ENCODE data around the gene XRCC1.
"Not testable (repeated sequence)": the region's sequence is repeated elsewhere in the genome, so short reads cannot be mapped to it uniquely, and the experiment has no call there.

XRCC1 gene

GRCh38 chr19:43532962-43533545 is 42.3 kb downstream of the XRCC1 start, which contains the start of gene ZNF575:
Gene ZNF575 (plus strand): TSS chr19:43533188. CDS start chr19:43534423, 1,235 bp downstream.
- in situ Hi-C loops (cut with HindIII; ENCODE audit: low pct_ligation_motif_present, low pct_unique_long_range_greater_than_20kb, low sequenced_read_pairs): no loop called here
- peak; percentile 91 for DNase-seq

DNA sequence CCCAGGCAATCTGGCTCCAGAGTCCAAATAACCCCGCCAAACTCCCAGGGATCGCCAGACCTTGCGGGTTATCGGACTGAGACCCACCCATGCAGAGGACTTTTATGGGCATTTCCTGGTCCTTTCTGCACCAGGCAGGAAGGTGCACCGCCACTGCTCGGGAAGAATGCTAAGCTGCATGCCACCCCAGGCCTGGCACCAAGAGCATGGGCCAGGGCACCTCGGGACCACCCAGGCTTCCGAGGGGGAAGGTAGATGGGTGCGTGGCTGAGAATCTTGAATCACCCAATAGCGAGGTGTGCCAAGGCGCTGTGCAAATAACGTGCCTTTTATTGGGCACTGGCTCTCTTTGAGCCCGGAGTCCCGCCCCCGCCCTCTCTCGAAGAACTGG is 42.8 kb downstream of the XRCC1 start:
- peak; percentile 69 for DNase-seq
- in situ Hi-C loops (cut with HindIII; ENCODE audit: low pct_ligation_motif_present, low pct_unique_long_range_greater_than_20kb, low sequenced_read_pairs): no loop called here

- in situ Hi-C loops (cut with HindIII; ENCODE audit: low pct_ligation_motif_present, low pct_unique_long_range_greater_than_20kb, low sequenced_read_pairs): no loop called here
- peak; percentile 71 for DNase-seq
These were observed 47.3 kb downstream of the XRCC1 start for GRCh38 chr19:43527860-43528622.

- peak; percentile 62 for DNase-seq
These were observed 48.2 kb downstream of the XRCC1 start, which contains the start of gene ETHE1 for GRCh38 chr19:43526884-43527859. Gene ETHE1 (minus strand): TSS chr19:43527201. CDS start chr19:43527177, 24 bp downstream.

GRCh38 chr19:43525836-43526771 is 49.2 kb downstream of the XRCC1 start:
- in situ Hi-C loops (cut with HindIII; ENCODE audit: low pct_ligation_motif_present, low pct_unique_long_range_greater_than_20kb, low sequenced_read_pairs): no loop called here
- no peak for DNase-seq

More at GRCh38 chr19:43526884-43527859, 48.2 kb downstream of the XRCC1 start, which contains the start of gene ETHE1:
- in situ Hi-C loops (cut with HindIII; ENCODE audit: low pct_ligation_motif_present, low pct_unique_long_range_greater_than_20kb, low sequenced_read_pairs): no loop called here

DNA sequence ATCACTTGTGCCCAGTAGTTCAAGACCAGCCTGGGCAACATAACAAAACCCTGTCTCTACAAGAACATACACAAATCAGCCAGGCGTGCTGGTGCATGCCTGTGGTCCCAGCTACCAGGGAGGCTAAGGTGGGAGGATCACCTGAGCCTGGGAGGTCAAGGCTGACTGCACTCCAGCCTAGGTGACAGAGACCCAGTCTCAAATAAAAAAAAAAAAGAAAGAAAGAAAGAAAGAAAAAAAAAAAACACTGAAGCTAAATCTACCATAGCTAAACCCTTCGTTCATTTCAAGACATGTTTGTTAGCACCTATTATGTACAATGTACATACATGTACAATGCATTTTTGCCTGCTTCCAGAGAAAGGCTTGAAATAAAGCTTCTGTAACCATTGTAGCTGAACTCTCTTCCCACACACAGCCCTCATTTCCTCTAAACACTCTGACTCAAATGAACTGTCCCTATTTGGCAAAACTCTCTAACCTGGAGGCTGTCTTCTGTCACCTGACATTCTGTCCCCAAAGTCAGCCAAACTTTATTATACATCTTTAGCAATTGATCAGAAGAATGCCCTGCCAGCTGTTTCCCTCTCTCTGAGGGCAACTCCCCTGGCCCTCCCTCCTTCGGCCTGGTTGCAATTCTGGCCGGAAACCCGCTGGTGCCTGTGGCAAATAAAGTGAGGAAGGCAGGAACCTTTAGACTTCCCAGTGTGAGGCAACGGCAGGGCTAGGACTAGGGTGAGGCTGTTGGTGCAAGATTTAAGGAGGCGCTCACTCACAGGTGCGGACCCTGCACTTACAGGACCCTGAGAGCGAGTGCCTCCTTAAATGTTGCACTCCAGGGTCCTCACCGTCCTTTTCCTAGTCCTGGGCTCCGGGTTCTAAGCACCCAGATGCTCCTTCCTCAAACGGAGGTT is 50.1 kb downstream of the XRCC1 start:
- DNase-seq: no peak
- in situ Hi-C loops (cut with HindIII; ENCODE audit: low pct_ligation_motif_present, low pct_unique_long_range_greater_than_20kb, low sequenced_read_pairs): no loop called here

- in situ Hi-C loops (cut with HindIII; ENCODE audit: low pct_ligation_motif_present, low pct_unique_long_range_greater_than_20kb, low sequenced_read_pairs); DNase-seq: not testable (repeated sequence)
These were observed 51.6 kb downstream of the XRCC1 start for GRCh38 chr19:43523696-43524095.

DNA sequence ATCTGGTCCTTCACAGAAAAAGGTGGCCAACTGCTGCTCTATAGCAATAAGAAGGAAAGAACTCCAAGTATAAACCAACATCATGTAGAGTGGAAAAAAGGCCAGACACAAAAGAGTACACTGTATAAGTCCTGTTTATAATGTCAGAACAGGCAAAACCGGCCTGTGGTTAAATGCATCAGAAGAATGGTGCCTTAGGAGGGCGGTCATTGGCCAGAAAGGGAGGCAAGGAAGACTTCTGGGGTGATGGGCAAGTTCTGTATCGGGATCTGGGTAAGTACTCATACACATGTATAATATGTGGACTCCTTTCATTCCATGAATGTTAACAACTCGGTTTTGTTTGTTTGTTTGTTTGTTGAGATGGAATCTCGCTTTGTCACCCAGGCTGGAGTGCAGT is 52.4 kb downstream of the XRCC1 start:
- DNase-seq: no peak
- in situ Hi-C loops (cut with HindIII; ENCODE audit: low pct_ligation_motif_present, low pct_unique_long_range_greater_than_20kb, low sequenced_read_pairs): no loop called here

DNA sequence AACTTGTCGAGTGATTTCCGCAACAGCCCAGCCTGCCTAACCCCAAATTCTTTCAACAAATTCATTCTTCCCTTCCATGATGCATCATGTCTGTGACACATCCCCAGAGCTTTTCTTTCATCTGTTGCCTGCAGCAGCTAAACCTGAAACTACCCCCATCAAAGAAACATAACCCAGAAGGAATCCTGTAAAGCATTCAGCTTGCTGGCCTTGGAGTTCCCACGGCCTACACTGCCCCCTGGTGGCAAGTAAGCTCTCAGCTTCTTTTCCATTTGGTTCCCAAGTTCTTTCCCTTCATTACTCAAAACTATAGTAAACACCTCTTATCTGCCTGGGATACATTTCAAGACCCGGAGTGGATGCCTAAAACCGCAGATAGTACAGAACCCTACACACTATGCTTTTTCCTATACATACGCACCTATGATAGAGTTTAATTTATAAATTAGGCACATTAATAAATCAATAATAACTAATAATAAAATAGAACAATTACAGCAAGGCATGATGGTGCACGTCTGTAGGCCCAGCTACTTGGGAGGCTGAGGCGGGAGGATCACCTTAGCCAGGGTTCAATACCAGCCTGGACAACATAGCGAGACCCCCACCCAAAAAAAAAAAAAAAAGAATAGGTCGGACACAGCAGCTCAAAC is 55.8 kb downstream of the XRCC1 start:
- peak; percentile 74 for DNase-seq
- in situ Hi-C loops (cut with HindIII; ENCODE audit: low pct_ligation_motif_present, low pct_unique_long_range_greater_than_20kb, low sequenced_read_pairs): no loop called here

GRCh38 chr19:43518051-43518450 is 57.3 kb downstream of the XRCC1 start:
- in situ Hi-C loops (cut with HindIII; ENCODE audit: low pct_ligation_motif_present, low pct_unique_long_range_greater_than_20kb, low sequenced_read_pairs): no loop called here
- no peak for DNase-seq

GRCh38 chr19:43512399-43512798 is 62.9 kb downstream of the XRCC1 start:
- DNase-seq; in situ Hi-C loops (cut with HindIII; ENCODE audit: low pct_ligation_motif_present, low pct_unique_long_range_greater_than_20kb, low sequenced_read_pairs): not testable (repeated sequence)

GRCh38 chr19:43511324-43511723 is 64.0 kb downstream of the XRCC1 start:
- no peak for DNase-seq
- in situ Hi-C loops (cut with HindIII; ENCODE audit: low pct_ligation_motif_present, low pct_unique_long_range_greater_than_20kb, low sequenced_read_pairs): no loop called here

DNA sequence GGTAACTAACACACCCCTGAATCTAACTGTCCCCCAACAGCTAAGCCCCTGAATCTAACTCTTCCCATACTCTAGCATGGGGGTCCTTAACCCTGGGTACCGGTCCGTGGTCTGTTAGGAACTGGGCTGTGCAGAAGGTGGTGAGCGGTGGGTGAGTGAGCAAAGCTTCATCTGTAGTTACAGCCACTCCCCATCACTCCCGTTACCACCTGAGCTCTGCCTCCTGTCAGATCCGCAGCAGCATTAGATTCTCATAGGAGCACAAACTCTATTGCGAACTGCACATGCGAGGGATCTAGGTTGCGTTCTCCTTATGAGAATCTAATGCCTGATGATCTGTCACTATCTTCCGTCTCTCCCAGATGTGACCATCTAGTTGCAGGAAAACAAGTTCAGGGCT is 64.6 kb downstream of the XRCC1 start:
- in situ Hi-C loops (cut with HindIII; ENCODE audit: low pct_ligation_motif_present, low pct_unique_long_range_greater_than_20kb, low sequenced_read_pairs): no loop called here
- DNase-seq: no peak

DNA sequence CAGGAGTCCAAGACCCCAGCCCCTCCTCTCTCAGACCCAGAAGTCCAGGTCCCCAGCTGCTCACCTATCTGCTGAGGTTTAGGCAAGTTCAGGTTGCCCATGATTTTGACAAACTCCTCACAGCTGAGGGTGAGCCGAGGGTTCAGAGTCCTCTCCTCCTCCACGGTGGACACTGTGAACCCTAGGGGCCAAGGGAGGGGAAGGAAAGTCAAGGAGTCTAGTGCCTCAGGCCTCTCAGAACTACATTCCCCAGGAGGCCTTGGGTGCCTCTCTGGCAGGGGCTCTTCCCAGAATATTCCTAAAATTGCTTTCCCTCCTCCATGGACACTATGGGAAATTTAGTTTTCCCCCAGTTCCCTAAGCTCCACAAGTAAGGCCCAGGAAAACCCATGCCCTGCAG is 67.4 kb downstream of the XRCC1 start:
- in situ Hi-C loops (cut with HindIII; ENCODE audit: low pct_ligation_motif_present, low pct_unique_long_range_greater_than_20kb, low sequenced_read_pairs): no loop called here
- no peak for DNase-seq

- in situ Hi-C loops (cut with HindIII; ENCODE audit: low pct_ligation_motif_present, low pct_unique_long_range_greater_than_20kb, low sequenced_read_pairs): no loop called here
- DNase-seq: no peak
These were observed 68.7 kb downstream of the XRCC1 start for GRCh38 chr19:43506629-43507028.

GRCh38 chr19:43505941-43506340 is 69.4 kb downstream of the XRCC1 start:
- in situ Hi-C loops (cut with HindIII; ENCODE audit: low pct_ligation_motif_present, low pct_unique_long_range_greater_than_20kb, low sequenced_read_pairs): no loop called here
- DNase-seq: no peak

GRCh38 chr19:43505186-43505456 is 70.2 kb downstream of the XRCC1 start:
- in situ Hi-C loops (cut with HindIII; ENCODE audit: low pct_ligation_motif_present, low pct_unique_long_range_greater_than_20kb, low sequenced_read_pairs): no loop called here
- no peak for DNase-seq
